Measurements from ENCODE around the gene MYDGF.

DNA sequence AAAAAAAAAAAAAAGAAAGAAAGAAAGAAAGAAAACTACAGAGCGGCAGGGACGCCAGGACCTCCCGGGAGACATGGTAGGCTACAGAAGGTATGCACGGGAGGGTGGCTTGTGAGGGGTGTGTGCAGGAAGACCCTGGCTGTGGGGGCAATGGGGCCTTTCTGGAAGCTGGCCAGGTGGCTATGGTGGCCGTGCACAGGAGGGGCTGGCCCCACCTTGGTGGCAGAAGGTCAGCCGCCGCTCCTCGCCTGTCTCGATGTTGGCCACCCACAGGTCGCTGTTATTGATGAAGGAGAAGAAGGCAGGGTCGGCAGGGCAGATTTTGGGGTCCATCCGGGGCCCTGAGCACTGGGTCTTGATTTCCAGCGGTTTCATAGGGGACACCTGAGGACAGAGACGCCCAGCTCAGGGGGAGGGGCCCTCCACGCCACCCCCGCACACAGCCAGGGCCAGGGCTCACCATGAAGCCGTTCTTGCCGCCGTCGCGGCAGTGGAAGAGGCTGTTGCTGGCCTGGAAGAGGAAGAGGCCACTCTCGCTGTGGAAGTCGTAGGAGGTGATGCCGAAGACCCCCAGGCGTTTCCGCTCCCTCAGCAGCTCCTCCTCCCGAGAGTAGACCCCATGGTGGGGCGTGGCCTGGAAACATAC, 33.7 kb upstream of the MYDGF start:
- TF ChIP-seq, protein P1, sequence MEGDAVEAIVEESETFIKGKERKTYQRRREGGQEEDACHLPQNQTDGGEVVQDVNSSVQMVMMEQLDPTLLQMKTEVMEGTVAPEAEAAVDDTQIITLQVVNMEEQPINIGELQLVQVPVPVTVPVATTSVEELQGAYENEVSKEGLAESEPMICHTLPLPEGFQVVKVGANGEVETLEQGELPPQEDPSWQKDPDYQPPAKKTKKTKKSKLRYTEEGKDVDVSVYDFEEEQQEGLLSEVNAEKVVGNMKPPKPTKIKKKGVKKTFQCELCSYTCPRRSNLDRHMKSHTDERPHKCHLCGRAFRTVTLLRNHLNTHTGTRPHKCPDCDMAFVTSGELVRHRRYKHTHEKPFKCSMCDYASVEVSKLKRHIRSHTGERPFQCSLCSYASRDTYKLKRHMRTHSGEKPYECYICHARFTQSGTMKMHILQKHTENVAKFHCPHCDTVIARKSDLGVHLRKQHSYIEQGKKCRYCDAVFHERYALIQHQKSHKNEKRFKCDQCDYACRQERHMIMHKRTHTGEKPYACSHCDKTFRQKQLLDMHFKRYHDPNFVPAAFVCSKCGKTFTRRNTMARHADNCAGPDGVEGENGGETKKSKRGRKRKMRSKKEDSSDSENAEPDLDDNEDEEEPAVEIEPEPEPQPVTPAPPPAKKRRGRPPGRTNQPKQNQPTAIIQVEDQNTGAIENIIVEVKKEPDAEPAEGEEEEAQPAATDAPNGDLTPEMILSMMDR (IDR thresholded peaks at IDR 0.05 in 2 of 3, conservative IDR thresholded peaks at IDR 0.05 in 1 of 3; ENCODE audit: insufficient read depth in 2 of 3, low read depth in 1 of 3, low read length in 3 of 3) = no peak
- TF ChIP-seq ELF4 (CRISPR knock-in tag; IDR thresholded peaks at IDR 0.05) (no peak), GABPA (tag; conservative IDR thresholded peaks at IDR 0.05; ENCODE audit: low read depth) (no peak), SP1 (CRISPR knock-in tag; IDR thresholded peaks at IDR 0.05) (no peak), GABPB1 (CRISPR knock-in tag; IDR thresholded peaks at IDR 0.05) (no peak), HDAC6 (IDR thresholded peaks at IDR 0.05; ENCODE audit: low read depth, low read length) (no peak), EHMT2 (IDR thresholded peaks at IDR 0.05) (no peak), EP300 (IDR thresholded peaks at IDR 0.05; ENCODE audit: low read length) (no peak), MTA1 (IDR thresholded peaks at IDR 0.05; ENCODE audit: borderline replicate concordance) (no peak), POLR2A (conservative IDR thresholded peaks at IDR 0.05) (no peak), MAX (CRISPR knock-in tag; IDR thresholded peaks at IDR 0.05) (no peak), SP2 (IDR thresholded peaks at IDR 0.05; ENCODE audit: extremely low read depth, low read depth, low read length, poor library complexity, severe bottlenecking) (no peak), ZFP30 (CRISPR knock-in tag; IDR thresholded peaks at IDR 0.05; ENCODE audit: borderline replicate concordance) (no peak)
- TF ChIP-seq, protein P2, sequence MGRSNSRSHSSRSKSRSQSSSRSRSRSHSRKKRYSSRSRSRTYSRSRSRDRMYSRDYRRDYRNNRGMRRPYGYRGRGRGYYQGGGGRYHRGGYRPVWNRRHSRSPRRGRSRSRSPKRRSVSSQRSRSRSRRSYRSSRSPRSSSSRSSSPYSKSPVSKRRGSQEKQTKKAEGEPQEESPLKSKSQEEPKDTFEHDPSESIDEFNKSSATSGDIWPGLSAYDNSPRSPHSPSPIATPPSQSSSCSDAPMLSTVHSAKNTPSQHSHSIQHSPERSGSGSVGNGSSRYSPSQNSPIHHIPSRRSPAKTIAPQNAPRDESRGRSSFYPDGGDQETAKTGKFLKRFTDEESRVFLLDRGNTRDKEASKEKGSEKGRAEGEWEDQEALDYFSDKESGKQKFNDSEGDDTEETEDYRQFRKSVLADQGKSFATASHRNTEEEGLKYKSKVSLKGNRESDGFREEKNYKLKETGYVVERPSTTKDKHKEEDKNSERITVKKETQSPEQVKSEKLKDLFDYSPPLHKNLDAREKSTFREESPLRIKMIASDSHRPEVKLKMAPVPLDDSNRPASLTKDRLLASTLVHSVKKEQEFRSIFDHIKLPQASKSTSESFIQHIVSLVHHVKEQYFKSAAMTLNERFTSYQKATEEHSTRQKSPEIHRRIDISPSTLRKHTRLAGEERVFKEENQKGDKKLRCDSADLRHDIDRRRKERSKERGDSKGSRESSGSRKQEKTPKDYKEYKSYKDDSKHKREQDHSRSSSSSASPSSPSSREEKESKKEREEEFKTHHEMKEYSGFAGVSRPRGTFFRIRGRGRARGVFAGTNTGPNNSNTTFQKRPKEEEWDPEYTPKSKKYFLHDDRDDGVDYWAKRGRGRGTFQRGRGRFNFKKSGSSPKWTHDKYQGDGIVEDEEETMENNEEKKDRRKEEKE (IDR thresholded peaks at IDR 0.05; ENCODE audit: borderline replicate concordance in 1 of 2, control insufficient read depth in 1 of 2, low read depth in 2 of 2, low read length in 1 of 2) = no peak

All from K562 (cell line).